Uterus (tissue), 4 donors: ENCODE results near the gene F3. TPM values are rescaled to one million over a fixed set of nuclear protein-coding genes. Genes with fewer than 3 reads are reported as not detected.

Source experiments
- DNase-seq, 2 donors: peaks; one replicate each; pipeline ENCODE4 v3.0.0-alpha.2; 2019 to 2020
- H3K27ac ChIP-seq, 2 donors: fragments of 200-600 bp; sonication (generic); 1 replicate in 1 of 2; 2 replicates in 1 of 2; pipeline ENCODE4 v1.5.1; 2016 to 2018
- H3K27me3 ChIP-seq, 2 donors: fragments of 200-600 bp; sonication (generic); one replicate each; pipeline ENCODE4 v1.5.1; 2018 to 2019; ENCODE audit warnings: control low read depth in 1 of 2
- H3K36me3 ChIP-seq, 2 donors: fragments of 200-600 bp; sonication (generic); one replicate each; pipeline ENCODE4 v1.5.1; 2019; ENCODE audit warnings: control low read depth in 1 of 2
- H3K4me1 ChIP-seq, 2 donors: fragments of 200-600 bp; sonication (generic); one replicate each; pipeline ENCODE4 v1.5.1; 2018 to 2019; ENCODE audit warnings: control low read depth in 1 of 2
- H3K4me3 ChIP-seq, 2 donors: fragments of 200-600 bp; sonication (generic); 1 replicate in 1 of 2; 2 replicates in 1 of 2; pipeline ENCODE4 v1.5.1; 2018 to 2019; ENCODE audit warnings: mild to moderate bottlenecking in 1 of 2
- H3K9me3 ChIP-seq, 2 donors: fragments of 200-600 bp; sonication (generic); one replicate each; pipeline ENCODE4 v1.5.1; 2019; ENCODE audit warnings: control low read depth in 1 of 2
- CTCF ChIP-seq, 4 experiments: fragments of 200-600 bp in 2 of 4; fragments of 450-650 bp in 2 of 4; sonication (generic) in 2 of 4; IDR thresholded peaks; one replicate each; pipeline ENCODE4 v1.5.1; 2016 to 2019; ENCODE audit warnings: antibody characterized with exemption in 4 of 4, mild to moderate bottlenecking in 2 of 4, moderate library complexity in 1 of 4
- POLR2A ChIP-seq, 2 donors: fragments of 450-650 bp; IDR thresholded peaks; one replicate each; pipeline ENCODE4 v1.6.1; 2016; ENCODE audit warnings: antibody characterized with exemption in 2 of 2, mild to moderate bottlenecking in 1 of 2, moderate library complexity in 1 of 2
- intact Hi-C: fragments of 100-400 bp; cut with DNase I; formaldehyde crosslinking; loops from one replicate; pipeline ENCODE4 v1.15.1; 2023; ENCODE audit warnings: low total_unique reads
- total RNA-seq, 4 donors: library from RNA; depleted of rRNA in 3 of 4; stranded (reverse); fragments of >200 nt in 3 of 4; gene quantifications; one replicate each; pipeline versions ENCODE4 v1.1.0 to v1.2.4, GENCODE V29; 2014 to 2023
- donor health status: DM: yes; HTN: yes; CAD: no.

F3 gene
- total RNA-seq, 4 donors from 2014 or later: 5.9 to 85.6 (median 40.9) TPM

- intact Hi-C loops: no loop called here
- TF ChIP-seq CTCF (IDR thresholded peaks at IDR 0.05): no peak
- H3K4me1 ChIP-seq: no peaks in the 10 kb centered on the region
- H3K36me3 ChIP-seq: no peaks in the 10 kb centered on the region
- no peaks in the 10 kb centered on the region for H3K27me3 ChIP-seq
- no peak overlapping the region for H3K4me3 ChIP-seq
- H3K9me3 ChIP-seq: no peaks in the 10 kb centered on the region
- no peak for DNase-seq
- no peak overlapping the region for H3K27ac ChIP-seq
Measured at GRCh38 chr1:94530373-94530878, 11.1 kb downstream of the F3 start.

- no peaks in the 10 kb centered on the region for H3K9me3 ChIP-seq
- DNase-seq: no peak
- H3K4me3 ChIP-seq: no peak overlapping the region
- no peaks in the 10 kb centered on the region for H3K36me3 ChIP-seq
- no peak for TF ChIP-seq CTCF (IDR thresholded peaks at IDR 0.05)
- no peak for TF ChIP-seq POLR2A (IDR thresholded peaks at IDR 0.05)
- H3K27me3 ChIP-seq: no peaks in the 10 kb centered on the region
- H3K4me1 ChIP-seq: no peaks in the 10 kb centered on the region
- intact Hi-C loops: no loop called here
- H3K27ac ChIP-seq: no peak overlapping the region
Measured at GRCh38 chr1:94529416-94529815, 12.1 kb downstream of the F3 start.

GRCh38 chr1:94528826-94529225 lies 12.7 kb downstream of the F3 start:
- H3K4me3 ChIP-seq: no peak overlapping the region
- H3K36me3 ChIP-seq: no peaks in the 10 kb centered on the region
- no peaks in the 10 kb centered on the region for H3K27me3 ChIP-seq
- TF ChIP-seq POLR2A (IDR thresholded peaks at IDR 0.05) (no peak), CTCF (IDR thresholded peaks at IDR 0.05) (no peak)
- H3K9me3 ChIP-seq: no peaks in the 10 kb centered on the region
- H3K27ac ChIP-seq: no peak overlapping the region
- no peaks in the 10 kb centered on the region for H3K4me1 ChIP-seq
- intact Hi-C loops: no loop called here
- no peak for DNase-seq

GRCh38 chr1:94528299-94528698 lies 13.3 kb downstream of the F3 start:
- Histone ChIP-seq H3K4me1 (no peaks in the 10 kb centered on the region), H3K27ac (no peak overlapping the region), H3K36me3 (no peaks in the 10 kb centered on the region), H3K27me3 (no peaks in the 10 kb centered on the region), H3K4me3 (no peak overlapping the region), H3K9me3 (no peaks in the 10 kb centered on the region)
- no peak for DNase-seq
- intact Hi-C loops: no loop called here
- TF ChIP-seq POLR2A (IDR thresholded peaks at IDR 0.05) (no peak), CTCF (IDR thresholded peaks at IDR 0.05) (no peak)

- Histone ChIP-seq H3K4me3 (no peak overlapping the region), H3K4me1 (no peaks in the 10 kb centered on the region), H3K9me3 (no peaks in the 10 kb centered on the region), H3K27ac (no peak overlapping the region), H3K27me3 (no peaks in the 10 kb centered on the region), H3K36me3 (no peaks in the 10 kb centered on the region)
- no peak for DNase-seq
- intact Hi-C loops: no loop called here
- no peak for TF ChIP-seq POLR2A (IDR thresholded peaks at IDR 0.05)
- TF ChIP-seq CTCF (IDR thresholded peaks at IDR 0.05): peak in 1 of 4 experiments; percentile 4
Measured at GRCh38 chr1:94527447-94528031, 14.0 kb downstream of the F3 start.
